H1 (cell line): ENCODE measurements around the gene ZNF200. TPM values are rescaled to one million over a fixed set of nuclear protein-coding genes. Genes with fewer than 3 reads are reported as not detected.

ENCODE experiments used
- ATF3 ChIP-seq: IDR thresholded peaks from 2 replicates; pipeline ENCODE4 v1.6.1; 2011; ENCODE audit warnings: low read depth, mild to moderate bottlenecking, low read length; ENCODE audit not compliant: insufficient read depth
- BCL11A ChIP-seq, 2 experiments: IDR thresholded peaks; one replicate each; pipeline ENCODE4 v1.6.1; 2011; ENCODE audit warnings: low read depth in 2 of 2, low read length in 2 of 2, mild to moderate bottlenecking in 2 of 2
- BRCA1 ChIP-seq: IDR thresholded peaks from 2 replicates; pipeline ENCODE4 v1.6.1; 2012; ENCODE audit warnings: low read depth, low read length, improper control_type of control experiment
- CEBPB ChIP-seq: IDR thresholded peaks from 2 replicates; pipeline ENCODE4 v1.6.1; 2012; ENCODE audit warnings: low read depth, low read length
- EGR1 ChIP-seq: IDR thresholded peaks from 2 replicates; pipeline ENCODE4 v1.6.1; 2011; ENCODE audit warnings: low read depth, low read length, borderline replicate concordance
- NANOG ChIP-seq: IDR thresholded peaks from 2 replicates; pipeline ENCODE4 v1.6.1; 2011; ENCODE audit warnings: low read length, low read depth, mild to moderate bottlenecking, inconsistent platforms; ENCODE audit not compliant: insufficient read depth, poor library complexity, severe bottlenecking
- SIN3A ChIP-seq, 2 experiments: IDR thresholded peaks in 1 of 2; conservative IDR thresholded peaks in 1 of 2; 2 replicates each; pipeline ENCODE4 v1.6.1; 2011 to 2012; ENCODE audit warnings: low read length in 2 of 2, improper control_type of control experiment in 1 of 2, low read depth in 1 of 2, mild to moderate bottlenecking in 1 of 2
- SP4 ChIP-seq: IDR thresholded peaks from 2 replicates; pipeline ENCODE4 v1.6.1; 2012; ENCODE audit warnings: low read length, inconsistent platforms
- SRF ChIP-seq: IDR thresholded peaks from 2 replicates; pipeline ENCODE4 v1.6.1; 2011; ENCODE audit warnings: mild to moderate bottlenecking, low read depth, low read length, moderate library complexity
- polyA plus RNA-seq, 7 experiments: library from polyadenylated mRNA; depleted of rRNA in 3 of 7; stranded (reverse) in 5 of 7; unstranded in 2 of 7; fragments of >200 nt in 5 of 7; fragments of 200-250 nt in 2 of 7; gene quantifications; 1 replicate in 5 of 7; 2 replicates in 1 of 7; 4 replicates in 1 of 7; pipeline versions ENCODE4 v1.2.1 to v1.2.3, GENCODE V29; 2011 to 2013; ENCODE audit warnings: missing spikeins in 2 of 7, mixed read lengths in 2 of 7
- total RNA-seq: library from RNA; stranded (reverse); fragmentation: NEBNext Ultra II Directional; extraction: Animal tissue kit (Norgen Biotek cat#: 25700); gene quantifications from 2 replicates; pipeline ENCODE4 v1.2.1, GENCODE V29; 2021
- TF ChIP-seq, protein P1 (sequence below): fragments of 300-600 bp; sonication (generic); IDR thresholded peaks from 2 replicates; pipeline ENCODE4 v1.7.1; 2012; ENCODE audit warnings: low read length, moderate library complexity, mild to moderate bottlenecking, inconsistent platforms; ENCODE audit not compliant: insufficient replicate concordance

ZNF200 gene
- total and polyA plus RNA-seq, 2 of the 8 experiments (the other 6 are each of a cell fraction or from before 2014, with no cell fraction given): 2.7 to 9.9 TPM

DNA sequence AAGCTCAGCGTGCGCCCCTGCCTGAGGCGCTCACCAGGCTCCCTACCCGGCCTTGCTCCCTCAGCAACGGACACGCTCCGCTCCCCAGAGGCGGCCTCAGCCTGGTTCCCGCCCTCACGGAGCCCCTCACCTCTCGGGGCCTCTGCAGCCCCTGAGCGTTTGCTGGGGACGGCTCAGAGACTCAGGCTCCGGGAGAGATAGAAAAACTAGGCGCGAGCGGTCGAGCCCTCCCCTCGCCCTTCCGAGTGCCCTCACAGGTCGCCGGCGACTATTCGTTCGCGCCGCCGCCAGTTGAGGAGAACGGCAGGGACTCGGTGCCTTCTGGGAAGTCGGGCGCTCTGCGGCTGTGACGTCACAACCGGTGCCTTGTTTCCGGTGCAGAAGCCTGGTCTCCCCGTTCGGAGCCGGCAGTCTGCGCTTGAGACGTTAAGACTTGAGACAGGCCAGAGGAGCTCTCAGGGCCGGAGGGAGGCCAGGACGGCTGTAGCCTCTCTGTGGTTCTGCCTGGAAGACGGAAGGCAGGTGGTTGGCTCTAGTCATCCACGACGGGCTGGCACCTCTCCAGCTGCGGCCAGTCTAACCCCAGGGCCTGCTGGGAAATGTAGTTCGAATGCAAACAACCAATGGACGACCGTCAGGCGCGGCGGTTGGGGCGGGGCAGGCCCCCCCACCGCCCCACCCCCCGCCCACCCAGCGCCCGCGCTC, at the start of gene ZNF200 (continued):
- TF ChIP-seq, protein P1, sequence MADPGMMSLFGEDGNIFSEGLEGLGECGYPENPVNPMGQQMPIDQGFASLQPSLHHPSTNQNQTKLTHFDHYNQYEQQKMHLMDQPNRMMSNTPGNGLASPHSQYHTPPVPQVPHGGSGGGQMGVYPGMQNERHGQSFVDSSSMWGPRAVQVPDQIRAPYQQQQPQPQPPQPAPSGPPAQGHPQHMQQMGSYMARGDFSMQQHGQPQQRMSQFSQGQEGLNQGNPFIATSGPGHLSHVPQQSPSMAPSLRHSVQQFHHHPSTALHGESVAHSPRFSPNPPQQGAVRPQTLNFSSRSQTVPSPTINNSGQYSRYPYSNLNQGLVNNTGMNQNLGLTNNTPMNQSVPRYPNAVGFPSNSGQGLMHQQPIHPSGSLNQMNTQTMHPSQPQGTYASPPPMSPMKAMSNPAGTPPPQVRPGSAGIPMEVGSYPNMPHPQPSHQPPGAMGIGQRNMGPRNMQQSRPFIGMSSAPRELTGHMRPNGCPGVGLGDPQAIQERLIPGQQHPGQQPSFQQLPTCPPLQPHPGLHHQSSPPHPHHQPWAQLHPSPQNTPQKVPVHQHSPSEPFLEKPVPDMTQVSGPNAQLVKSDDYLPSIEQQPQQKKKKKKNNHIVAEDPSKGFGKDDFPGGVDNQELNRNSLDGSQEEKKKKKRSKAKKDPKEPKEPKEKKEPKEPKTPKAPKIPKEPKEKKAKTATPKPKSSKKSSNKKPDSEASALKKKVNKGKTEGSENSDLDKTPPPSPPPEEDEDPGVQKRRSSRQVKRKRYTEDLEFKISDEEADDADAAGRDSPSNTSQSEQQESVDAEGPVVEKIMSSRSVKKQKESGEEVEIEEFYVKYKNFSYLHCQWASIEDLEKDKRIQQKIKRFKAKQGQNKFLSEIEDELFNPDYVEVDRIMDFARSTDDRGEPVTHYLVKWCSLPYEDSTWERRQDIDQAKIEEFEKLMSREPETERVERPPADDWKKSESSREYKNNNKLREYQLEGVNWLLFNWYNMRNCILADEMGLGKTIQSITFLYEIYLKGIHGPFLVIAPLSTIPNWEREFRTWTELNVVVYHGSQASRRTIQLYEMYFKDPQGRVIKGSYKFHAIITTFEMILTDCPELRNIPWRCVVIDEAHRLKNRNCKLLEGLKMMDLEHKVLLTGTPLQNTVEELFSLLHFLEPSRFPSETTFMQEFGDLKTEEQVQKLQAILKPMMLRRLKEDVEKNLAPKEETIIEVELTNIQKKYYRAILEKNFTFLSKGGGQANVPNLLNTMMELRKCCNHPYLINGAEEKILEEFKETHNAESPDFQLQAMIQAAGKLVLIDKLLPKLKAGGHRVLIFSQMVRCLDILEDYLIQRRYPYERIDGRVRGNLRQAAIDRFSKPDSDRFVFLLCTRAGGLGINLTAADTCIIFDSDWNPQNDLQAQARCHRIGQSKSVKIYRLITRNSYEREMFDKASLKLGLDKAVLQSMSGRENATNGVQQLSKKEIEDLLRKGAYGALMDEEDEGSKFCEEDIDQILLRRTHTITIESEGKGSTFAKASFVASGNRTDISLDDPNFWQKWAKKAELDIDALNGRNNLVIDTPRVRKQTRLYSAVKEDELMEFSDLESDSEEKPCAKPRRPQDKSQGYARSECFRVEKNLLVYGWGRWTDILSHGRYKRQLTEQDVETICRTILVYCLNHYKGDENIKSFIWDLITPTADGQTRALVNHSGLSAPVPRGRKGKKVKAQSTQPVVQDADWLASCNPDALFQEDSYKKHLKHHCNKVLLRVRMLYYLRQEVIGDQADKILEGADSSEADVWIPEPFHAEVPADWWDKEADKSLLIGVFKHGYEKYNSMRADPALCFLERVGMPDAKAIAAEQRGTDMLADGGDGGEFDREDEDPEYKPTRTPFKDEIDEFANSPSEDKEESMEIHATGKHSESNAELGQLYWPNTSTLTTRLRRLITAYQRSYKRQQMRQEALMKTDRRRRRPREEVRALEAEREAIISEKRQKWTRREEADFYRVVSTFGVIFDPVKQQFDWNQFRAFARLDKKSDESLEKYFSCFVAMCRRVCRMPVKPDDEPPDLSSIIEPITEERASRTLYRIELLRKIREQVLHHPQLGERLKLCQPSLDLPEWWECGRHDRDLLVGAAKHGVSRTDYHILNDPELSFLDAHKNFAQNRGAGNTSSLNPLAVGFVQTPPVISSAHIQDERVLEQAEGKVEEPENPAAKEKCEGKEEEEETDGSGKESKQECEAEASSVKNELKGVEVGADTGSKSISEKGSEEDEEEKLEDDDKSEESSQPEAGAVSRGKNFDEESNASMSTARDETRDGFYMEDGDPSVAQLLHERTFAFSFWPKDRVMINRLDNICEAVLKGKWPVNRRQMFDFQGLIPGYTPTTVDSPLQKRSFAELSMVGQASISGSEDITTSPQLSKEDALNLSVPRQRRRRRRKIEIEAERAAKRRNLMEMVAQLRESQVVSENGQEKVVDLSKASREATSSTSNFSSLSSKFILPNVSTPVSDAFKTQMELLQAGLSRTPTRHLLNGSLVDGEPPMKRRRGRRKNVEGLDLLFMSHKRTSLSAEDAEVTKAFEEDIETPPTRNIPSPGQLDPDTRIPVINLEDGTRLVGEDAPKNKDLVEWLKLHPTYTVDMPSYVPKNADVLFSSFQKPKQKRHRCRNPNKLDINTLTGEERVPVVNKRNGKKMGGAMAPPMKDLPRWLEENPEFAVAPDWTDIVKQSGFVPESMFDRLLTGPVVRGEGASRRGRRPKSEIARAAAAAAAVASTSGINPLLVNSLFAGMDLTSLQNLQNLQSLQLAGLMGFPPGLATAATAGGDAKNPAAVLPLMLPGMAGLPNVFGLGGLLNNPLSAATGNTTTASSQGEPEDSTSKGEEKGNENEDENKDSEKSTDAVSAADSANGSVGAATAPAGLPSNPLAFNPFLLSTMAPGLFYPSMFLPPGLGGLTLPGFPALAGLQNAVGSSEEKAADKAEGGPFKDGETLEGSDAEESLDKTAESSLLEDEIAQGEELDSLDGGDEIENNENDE: no peak
- TF ChIP-seq SIN3A (conservative IDR thresholded peaks at IDR 0.05 in 1 of 2, IDR thresholded peaks at IDR 0.05 in 1 of 2; ENCODE audit: low read depth in 1 of 2, low read length in 2 of 2) (peak; percentile 49 to 88; a peak in 2 of 4 replicates), BCL11A (IDR thresholded peaks at IDR 0.05; ENCODE audit: low read depth in 2 of 2, low read length in 2 of 2) (no peak), BRCA1 (peak; percentile 59), SRF (no peak), SP4 (no peak), CEBPB (no peak), EGR1 (no peak), NANOG (no peak), ATF3 (no peak)
